ENCODE data around the gene FTO.

- TF ChIP-seq POLR2AphosphoS5 (IDR thresholded peaks at IDR 0.05) (no peak), POLR2A (IDR thresholded peaks at IDR 0.05) (no peak)
- TF ChIP-seq, protein P1, sequence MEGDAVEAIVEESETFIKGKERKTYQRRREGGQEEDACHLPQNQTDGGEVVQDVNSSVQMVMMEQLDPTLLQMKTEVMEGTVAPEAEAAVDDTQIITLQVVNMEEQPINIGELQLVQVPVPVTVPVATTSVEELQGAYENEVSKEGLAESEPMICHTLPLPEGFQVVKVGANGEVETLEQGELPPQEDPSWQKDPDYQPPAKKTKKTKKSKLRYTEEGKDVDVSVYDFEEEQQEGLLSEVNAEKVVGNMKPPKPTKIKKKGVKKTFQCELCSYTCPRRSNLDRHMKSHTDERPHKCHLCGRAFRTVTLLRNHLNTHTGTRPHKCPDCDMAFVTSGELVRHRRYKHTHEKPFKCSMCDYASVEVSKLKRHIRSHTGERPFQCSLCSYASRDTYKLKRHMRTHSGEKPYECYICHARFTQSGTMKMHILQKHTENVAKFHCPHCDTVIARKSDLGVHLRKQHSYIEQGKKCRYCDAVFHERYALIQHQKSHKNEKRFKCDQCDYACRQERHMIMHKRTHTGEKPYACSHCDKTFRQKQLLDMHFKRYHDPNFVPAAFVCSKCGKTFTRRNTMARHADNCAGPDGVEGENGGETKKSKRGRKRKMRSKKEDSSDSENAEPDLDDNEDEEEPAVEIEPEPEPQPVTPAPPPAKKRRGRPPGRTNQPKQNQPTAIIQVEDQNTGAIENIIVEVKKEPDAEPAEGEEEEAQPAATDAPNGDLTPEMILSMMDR (IDR thresholded peaks at IDR 0.05): no peak
Observed at GRCh38 chr16:53971616-53972015, 267.7 kb downstream of the FTO start.
